ENCODE data around the gene ZBTB16. TPM values are rescaled to one million over a fixed set of nuclear protein-coding genes. Genes with fewer than 3 reads are reported as not detected.

Gene ZBTB16
- total and polyA plus RNA-seq, 2 experiments from 2014 or later, result 0.29 to 1.4 TPM

GRCh38 chr11:114179234-114179941, 119.9 kb downstream of the ZBTB16 start:
- no peak overlapping the region for H3K4me2 ChIP-seq
- ATAC-seq (no peak), DNase-seq (ENCODE audit: low spot score) (no peak)
- no peaks in the 10 kb centered on the region for H3K27me3 ChIP-seq (ENCODE audit: insufficient read depth)
- H3K9me3 Mint-ChIP-seq, result no peaks in the 10 kb centered on the region
- H3K4me1 Mint-ChIP-seq, result peaks cover 8% of the 10 kb centered on the region; the same call in 1 of the 3 replicates
- H3K36me3 Mint-ChIP-seq (ENCODE audit: low read depth), result no peaks in the 10 kb centered on the region
- H3K9me2 ChIP-seq (ENCODE audit: insufficient read depth), result no peaks in the 10 kb centered on the region
- no peak overlapping the region for H3K27ac Mint-ChIP-seq
- no peaks in the 10 kb centered on the region for H3K4me1 ChIP-seq (ENCODE audit: insufficient read depth)
- no peak overlapping the region for H3K27ac ChIP-seq (ENCODE audit: low read depth)
- H3K27me3 Mint-ChIP-seq (ENCODE audit: insufficient read depth, low read depth, poor library complexity), result peaks cover 7% of the 10 kb centered on the region
- no peak for TF ChIP-seq POLR2AphosphoS5 (IDR thresholded peaks at IDR 0.05; ENCODE audit: low read depth)
- no peak for TF ChIP-seq STAT1 (IDR thresholded peaks at IDR 0.05; ENCODE audit: unreplicated experiment)
- TF ChIP-seq JUNB (IDR thresholded peaks at IDR 0.05; ENCODE audit: unreplicated experiment), result no peak
- no peak for TF ChIP-seq EZH2phosphoT487 (IDR thresholded peaks at IDR 0.05; ENCODE audit: unreplicated experiment)
- TF ChIP-seq ZNF114 (CRISPR knock-in tag; IDR thresholded peaks at IDR 0.05), result no peak
- no peak for TF ChIP-seq EZH2 (IDR thresholded peaks at IDR 0.05; ENCODE audit: low read depth, unreplicated experiment)
- TF ChIP-seq ZNF462 (CRISPR knock-in tag; IDR thresholded peaks at IDR 0.05), result no peak
- no peak for TF ChIP-seq CREB1 (CRISPR knock-in tag; IDR thresholded peaks at IDR 0.05; ENCODE audit: low read depth)
- TF ChIP-seq CTCF (conservative IDR thresholded peaks at IDR 0.05; ENCODE audit: low read depth in 2 of 2), result no peak
- TF ChIP-seq REST (IDR thresholded peaks at IDR 0.05; ENCODE audit: unreplicated experiment), result no peak
- no peak for TF ChIP-seq NANOG (IDR thresholded peaks at IDR 0.05; ENCODE audit: borderline replicate concordance)
- no peak for TF ChIP-seq ETS1 (IDR thresholded peaks at IDR 0.05)
- TF ChIP-seq ZNF331 (CRISPR knock-in tag; IDR thresholded peaks at IDR 0.05; ENCODE audit: low read depth), result no peak
- H3K79me2 ChIP-seq (replicated peaks; ENCODE audit: insufficient read depth), result no peaks in the 10 kb centered on the region
- H3K4me3 Mint-ChIP-seq, result no peak overlapping the region
- no peak overlapping the region for H2AFZ ChIP-seq
- H3K4me3 ChIP-seq, result no peak overlapping the region
- no peaks in the 10 kb centered on the region for H4K20me1 ChIP-seq (replicated peaks; ENCODE audit: insufficient read depth)
- H3K36me3 ChIP-seq (ENCODE audit: insufficient read depth), result no peaks in the 10 kb centered on the region
- H3F3A ChIP-seq (replicated peaks; ENCODE audit: low read depth), result no peaks in the 10 kb centered on the region

All from GM23338 (cell line).